NCI-H748 (cell line): ENCODE results near the gene BFSP2.
A peak's percentile ranks its signal among the peaks of the same experiment; 100 is the strongest.

ENCODE experiments used
- DNase-seq: peaks from one replicate; lab custom pipeline; 2025; ENCODE audit not compliant: unreplicated experiment; lab: John Stamatoyannopoulos, UW

The BFSP2 gene

DNA sequence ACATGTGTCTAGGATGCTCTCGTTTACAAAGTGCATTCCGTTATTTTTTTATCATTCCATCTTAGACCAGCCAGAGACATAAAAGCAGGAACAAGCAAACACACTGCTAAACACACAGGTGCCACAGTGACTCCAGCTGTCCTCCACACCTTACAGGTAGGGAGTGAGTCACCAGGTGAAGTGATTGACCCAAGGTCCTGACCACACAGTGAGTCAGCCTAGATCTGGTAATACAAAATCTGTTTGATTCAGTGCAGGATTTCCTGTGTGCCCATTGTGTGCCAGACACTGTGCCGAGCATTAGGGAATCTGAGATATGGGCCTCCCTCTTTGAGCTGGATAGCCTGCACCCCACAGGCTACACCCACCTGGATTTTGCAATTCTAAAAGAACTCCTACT is 16.7 kb upstream of the BFSP2 start:
- DNase-seq: peak; percentile 10

GRCh38 chr3:133383741-133384140 is 16.1 kb upstream of the BFSP2 start:
- DNase-seq: no peak

DNA sequence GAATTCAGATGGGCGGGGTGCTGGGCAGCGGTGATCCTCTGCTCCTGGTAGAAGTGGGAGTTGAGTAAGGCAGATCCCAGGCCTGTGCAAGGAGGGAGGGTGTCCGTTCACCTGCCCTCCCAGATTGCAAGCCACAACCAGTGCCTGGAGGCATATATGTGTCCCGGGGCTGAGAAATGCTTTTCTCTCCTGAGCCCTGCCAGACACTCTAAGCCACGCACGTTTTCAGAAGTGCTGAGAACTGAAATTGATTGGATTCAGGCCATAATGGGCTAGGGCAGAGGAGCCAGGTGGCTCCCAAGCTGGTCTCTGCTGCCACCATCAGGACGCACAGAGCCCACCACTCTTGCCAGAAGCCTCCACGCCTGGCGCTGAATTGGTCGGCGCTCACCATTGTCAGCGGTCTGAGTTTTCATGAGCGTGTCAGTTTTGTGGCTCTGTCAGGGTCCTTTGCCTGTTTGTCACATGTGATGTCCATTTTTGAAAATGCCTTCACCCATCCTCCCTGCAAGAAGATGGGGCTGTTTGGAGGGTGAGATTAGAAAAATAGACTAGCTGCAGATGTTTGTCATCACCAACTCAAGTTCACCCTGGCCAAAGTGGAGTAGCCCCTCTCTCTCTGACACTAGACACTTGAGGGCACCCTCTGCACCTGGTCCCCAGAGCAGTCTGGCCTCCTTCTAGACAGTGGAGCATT is 15.4 kb upstream of the BFSP2 start:
- peak; percentile 79 for DNase-seq

GRCh38 chr3:133386876-133387275 is 13.0 kb upstream of the BFSP2 start:
- no peak for DNase-seq

DNA sequence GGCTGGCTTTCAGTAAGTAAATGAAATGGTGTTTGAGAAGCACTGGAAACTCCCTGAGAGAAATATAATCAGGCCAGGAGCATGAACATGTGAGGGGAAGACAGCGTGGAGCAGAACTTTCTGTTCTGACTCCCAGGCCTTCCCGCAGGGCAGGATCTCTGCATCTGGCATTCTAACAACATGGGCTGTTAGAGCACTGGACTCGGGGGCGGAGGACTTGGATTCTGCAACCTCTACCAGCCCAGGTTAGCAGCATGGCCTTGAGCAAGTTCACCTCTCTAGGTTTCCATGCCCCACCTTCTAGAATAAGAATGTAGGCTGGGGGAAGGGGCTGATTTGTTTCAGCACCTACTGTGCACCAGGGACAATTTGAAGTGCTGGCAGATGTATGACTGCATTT is 12.5 kb upstream of the BFSP2 start:
- DNase-seq: no peak

GRCh38 chr3:133388696-133389395 is 11.0 kb upstream of the BFSP2 start:
- DNase-seq: no peak

DNA sequence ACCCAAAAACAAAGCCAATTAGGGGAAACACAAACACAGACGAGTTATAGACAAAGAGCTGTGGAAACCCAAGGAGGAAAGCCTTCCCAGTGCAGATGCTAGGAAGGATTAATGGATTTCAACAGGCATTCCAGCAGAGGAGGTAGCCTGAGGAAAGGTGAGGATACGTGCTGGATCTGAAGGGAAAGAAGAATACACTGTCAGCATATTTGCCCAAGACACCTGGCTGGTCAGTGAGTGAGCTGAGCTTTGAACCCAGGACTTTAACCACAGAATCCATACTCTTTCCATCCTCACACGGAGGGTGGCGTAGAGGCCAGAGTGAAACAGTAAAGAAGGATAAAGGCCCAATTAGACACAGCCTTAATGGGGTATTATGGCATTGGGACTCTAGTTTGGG is 9.1 kb upstream of the BFSP2 start:
- no peak for DNase-seq

DNA sequence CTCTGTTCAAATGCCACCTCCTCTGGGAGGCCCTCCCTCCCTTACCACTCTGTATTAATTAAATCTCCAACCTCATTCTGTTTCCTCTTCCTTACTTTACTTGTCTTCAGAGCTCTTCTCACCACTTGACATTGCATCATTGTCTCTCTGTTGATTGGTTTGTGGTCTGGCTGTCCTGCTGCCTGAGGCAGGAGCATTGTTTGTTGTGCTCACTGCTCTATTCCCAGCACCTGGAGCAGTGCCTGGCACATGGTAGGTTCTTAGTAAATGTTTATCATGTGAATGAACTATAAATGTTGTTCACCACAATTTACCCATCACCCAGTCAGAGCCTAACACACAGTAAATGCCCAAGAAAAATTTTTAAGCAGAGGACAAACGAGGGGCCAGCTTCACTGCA is 6.7 kb upstream of the BFSP2 start:
- DNase-seq: no peak

GRCh38 chr3:133393691-133394474 is 6.0 kb upstream of the BFSP2 start:
- no peak for DNase-seq

- no peak for DNase-seq
Observed at GRCh38 chr3:133394561-133395311, 5.1 kb upstream of the BFSP2 start.

- DNase-seq: no peak
Observed at GRCh38 chr3:133396906-133397305, 3.0 kb upstream of the BFSP2 start.

DNA sequence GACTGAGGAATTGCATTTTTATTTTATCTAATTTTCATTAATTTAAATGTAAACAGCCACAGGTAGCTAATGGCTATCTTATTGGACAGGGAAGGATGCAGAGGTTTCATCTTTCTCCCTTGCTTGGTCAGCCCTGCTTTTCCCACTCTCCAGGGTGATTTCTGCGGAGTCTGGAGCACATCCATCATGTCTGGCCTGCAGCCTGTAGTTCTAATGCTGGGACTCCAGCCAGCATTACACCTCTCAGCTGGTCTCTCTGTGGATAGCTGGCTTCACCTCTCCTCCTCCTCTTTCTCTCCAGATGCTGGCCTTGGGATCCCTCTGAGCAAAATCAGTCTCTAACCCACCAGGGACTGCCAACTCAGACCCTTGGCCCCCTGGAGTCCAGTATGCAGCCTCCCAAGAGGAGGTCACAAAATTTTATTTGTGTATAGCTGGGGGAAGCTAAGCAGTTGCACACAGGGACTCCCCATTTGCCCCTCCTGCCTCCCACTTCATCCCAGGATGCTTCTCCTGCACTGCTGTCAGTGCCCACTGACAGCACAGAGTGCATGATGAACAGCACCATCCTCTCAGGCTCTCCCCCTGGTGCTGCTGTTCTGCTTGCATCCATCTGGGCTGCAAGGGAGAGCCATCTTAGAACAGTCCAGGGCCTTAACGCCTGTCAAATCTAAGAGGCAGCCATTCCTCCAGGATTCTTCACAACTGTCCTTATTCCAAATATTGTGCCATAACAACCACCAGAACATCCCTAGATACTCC is 1.7 kb downstream of the BFSP2 start:
- DNase-seq: no peak

- DNase-seq: peak; percentile 17
Observed at GRCh38 chr3:133404920-133405319, 5.1 kb downstream of the BFSP2 start.

GRCh38 chr3:133408366-133408765 is 8.5 kb downstream of the BFSP2 start:
- no peak for DNase-seq

DNA sequence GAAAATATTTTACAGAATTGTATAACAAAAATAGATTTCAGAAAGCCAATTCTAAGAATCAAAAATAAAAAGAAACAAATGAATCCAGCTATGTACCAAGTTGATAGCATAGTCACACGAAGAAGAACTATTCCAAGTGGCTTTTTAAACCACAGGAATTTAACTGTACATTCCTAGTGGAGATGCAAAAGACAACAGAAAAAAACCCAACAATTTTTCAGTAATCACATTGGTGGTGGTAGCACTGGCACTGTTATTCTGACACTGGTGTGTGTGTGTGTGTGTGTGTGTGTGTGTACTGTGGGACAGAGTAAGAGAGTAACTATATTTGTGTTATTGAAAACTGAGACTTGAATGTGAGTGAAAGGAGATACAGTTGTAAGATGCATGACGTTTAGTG is 9.1 kb downstream of the BFSP2 start:
- no peak for DNase-seq

DNA sequence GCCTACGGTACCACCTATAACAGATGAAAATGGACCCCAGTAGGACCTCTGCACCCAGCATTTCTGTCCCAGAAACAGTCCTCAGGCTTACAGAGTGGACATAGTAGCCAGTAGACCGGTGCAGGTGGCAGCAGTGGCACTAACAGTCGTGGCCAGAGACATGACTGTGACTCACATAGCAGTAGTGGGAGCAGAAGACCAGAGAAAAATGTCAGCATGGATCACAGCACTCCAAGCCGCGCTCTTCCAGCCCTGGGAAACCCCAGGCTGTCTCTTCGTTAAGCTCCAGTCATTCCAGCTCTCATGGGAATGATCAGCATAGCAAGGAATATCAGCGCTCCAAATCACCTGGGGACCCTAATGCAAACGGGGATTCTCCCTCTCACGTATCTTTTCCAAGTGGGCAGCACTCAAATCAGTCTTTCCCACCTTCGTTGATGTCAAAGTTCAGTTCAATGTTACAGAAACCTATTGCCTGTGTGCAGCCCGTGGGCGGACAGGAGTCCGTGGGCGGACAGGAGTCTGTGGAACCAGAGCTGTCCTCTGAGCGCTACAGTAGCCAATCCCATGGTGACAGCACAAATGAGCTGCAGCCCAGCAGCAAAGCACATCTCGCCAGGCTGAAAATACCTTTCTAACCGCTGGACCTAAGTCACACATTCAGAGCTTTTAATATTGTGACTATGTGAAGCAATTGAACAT is 10.5 kb downstream of the BFSP2 start:
- DNase-seq: no peak

GRCh38 chr3:133412183-133413132 is 12.6 kb downstream of the BFSP2 start:
- DNase-seq: peak; percentile 3

- DNase-seq: peak; percentile 46
Observed at GRCh38 chr3:133413161-133414020, 13.5 kb downstream of the BFSP2 start.
